ENCODE data around the gene TTLL5.

TTLL5 gene

GRCh38 chr14:75999511-76000190, 338.6 kb downstream of the TTLL5 start:
- no peak for DNase-seq

GRCh38 chr14:76002383-76002782, 341.3 kb downstream of the TTLL5 start:
- no peak for DNase-seq
